HepG2 (cell line): ENCODE measurements around the gene ZNF3. TPM values are rescaled to one million over a fixed set of nuclear protein-coding genes. Genes with fewer than 3 reads are reported as not detected.
A peak's percentile ranks its signal among the peaks of the same experiment; 100 is the strongest.

Experiments
- CCDC6 ChIP-seq: sonication (generic); formaldehyde crosslinking; IDR thresholded peaks from 2 replicates; pipeline ENCODE4 v1.8.1; 2022; ENCODE audit warnings: mild to moderate bottlenecking, missing genetic modification reagents, moderate library complexity
- FLYWCH1 ChIP-seq: sonication (generic); formaldehyde crosslinking; IDR thresholded peaks from 2 replicates; pipeline ENCODE4 v1.8.1; 2023; ENCODE audit warnings: mild to moderate bottlenecking, missing genetic modification reagents
- FOXJ3 ChIP-seq: sonication (generic); formaldehyde crosslinking; IDR thresholded peaks from 2 replicates; pipeline ENCODE4 v1.4.0; 2020; ENCODE audit warnings: missing genetic modification reagents, mild to moderate bottlenecking, borderline replicate concordance
- KLF6 ChIP-seq: IDR thresholded peaks from 2 replicates; pipeline ENCODE4 v1.8.0; 2016; ENCODE audit warnings: missing biosample characterization, missing genetic modification reagents
- PPARG ChIP-seq: conservative IDR thresholded peaks from 2 replicates; pipeline ENCODE4 v1.6.1; 2016; ENCODE audit warnings: missing biosample characterization, missing genetic modification reagents
- PRDM15 ChIP-seq: sonication (generic); formaldehyde crosslinking; IDR thresholded peaks from 2 replicates; pipeline ENCODE4 v1.4.0; 2020; ENCODE audit warnings: missing genetic modification reagents
- THAP9 ChIP-seq: sonication (generic); formaldehyde crosslinking; IDR thresholded peaks from 2 replicates; pipeline ENCODE4; 2020; ENCODE audit warnings: missing genetic modification reagents, mild to moderate bottlenecking, borderline replicate concordance
- TRIM24 ChIP-seq: sonication (generic); formaldehyde crosslinking; IDR thresholded peaks from 2 replicates; pipeline ENCODE4 v1.8.0; 2022; ENCODE audit warnings: mild to moderate bottlenecking, missing genetic modification reagents
- YEATS4 ChIP-seq: sonication (generic); formaldehyde crosslinking; IDR thresholded peaks from 2 replicates; pipeline ENCODE4 v1.4.0; 2020; ENCODE audit warnings: missing genetic modification reagents, borderline replicate concordance
- ZBTB3 ChIP-seq: sonication (generic); formaldehyde crosslinking; IDR thresholded peaks from 2 replicates; pipeline ENCODE4 v1.4.0; 2020; ENCODE audit warnings: low read depth, mild to moderate bottlenecking, moderate library complexity, missing genetic modification reagents, borderline replicate concordance
- ZFP82 ChIP-seq: sonication (generic); formaldehyde crosslinking; IDR thresholded peaks from 2 replicates; pipeline ENCODE4 v1.5.1; 2020; ENCODE audit warnings: mild to moderate bottlenecking, missing genetic modification reagents, borderline replicate concordance
- ZNF296 ChIP-seq: sonication (generic); formaldehyde crosslinking; conservative IDR thresholded peaks from 2 replicates; pipeline ENCODE4 v1.5.0; 2020; ENCODE audit warnings: mild to moderate bottlenecking, missing genetic modification reagents
- ZNF513 ChIP-seq: sonication (generic); formaldehyde crosslinking; conservative IDR thresholded peaks from 2 replicates; pipeline ENCODE4 v1.5.0; 2020; ENCODE audit warnings: missing genetic modification reagents
- ZNF678 ChIP-seq: sonication (generic); formaldehyde crosslinking; IDR thresholded peaks from 2 replicates; pipeline ENCODE4 v1.4.0; 2020; ENCODE audit warnings: mild to moderate bottlenecking, missing genetic modification reagents
- ZNF75D ChIP-seq: sonication (generic); formaldehyde crosslinking; IDR thresholded peaks from 2 replicates; pipeline ENCODE4 v1.8.1; 2023; ENCODE audit warnings: missing genetic modification reagents, mild to moderate bottlenecking, borderline replicate concordance
- polyA plus RNA-seq, 8 experiments: library from polyadenylated mRNA; depleted of rRNA in 3 of 8; stranded (reverse) in 7 of 8; unstranded in 1 of 8; fragments of >200 nt; fragmentation: Illumina TruSeq in 4 of 8; extraction: Trizol in 4 of 8; gene quantifications; 2 replicates each; pipeline versions ENCODE4 v1.2.1 to v1.2.3, GENCODE V29; 2011 to 2016; ENCODE audit warnings: low read depth in 4 of 8, missing spikeins in 1 of 8, mixed read lengths in 1 of 8; ENCODE audit not compliant: insufficient read depth in 1 of 8
- total RNA-seq, 5 experiments: library from RNA; depleted of rRNA; stranded (reverse); fragments of >200 nt; fragmentation: Illumina TruSeq; extraction: Trizol; gene quantifications; 2 replicates each; pipeline ENCODE4 v1.2.3, GENCODE V29; 2016; ENCODE audit warnings: low read depth in 1 of 5
- TF ChIP-seq, protein P1 (sequence below): sonication (generic); formaldehyde crosslinking; IDR thresholded peaks from 2 replicates; pipeline ENCODE4 v1.5.0; 2020; ENCODE audit warnings: missing genetic modification reagents

ZNF3 gene
- total and polyA plus RNA-seq, 2 of the 13 experiments (the other 11 are each of a cell fraction or from before 2014, with no cell fraction given): 33.7 to 56.9 TPM

DNA sequence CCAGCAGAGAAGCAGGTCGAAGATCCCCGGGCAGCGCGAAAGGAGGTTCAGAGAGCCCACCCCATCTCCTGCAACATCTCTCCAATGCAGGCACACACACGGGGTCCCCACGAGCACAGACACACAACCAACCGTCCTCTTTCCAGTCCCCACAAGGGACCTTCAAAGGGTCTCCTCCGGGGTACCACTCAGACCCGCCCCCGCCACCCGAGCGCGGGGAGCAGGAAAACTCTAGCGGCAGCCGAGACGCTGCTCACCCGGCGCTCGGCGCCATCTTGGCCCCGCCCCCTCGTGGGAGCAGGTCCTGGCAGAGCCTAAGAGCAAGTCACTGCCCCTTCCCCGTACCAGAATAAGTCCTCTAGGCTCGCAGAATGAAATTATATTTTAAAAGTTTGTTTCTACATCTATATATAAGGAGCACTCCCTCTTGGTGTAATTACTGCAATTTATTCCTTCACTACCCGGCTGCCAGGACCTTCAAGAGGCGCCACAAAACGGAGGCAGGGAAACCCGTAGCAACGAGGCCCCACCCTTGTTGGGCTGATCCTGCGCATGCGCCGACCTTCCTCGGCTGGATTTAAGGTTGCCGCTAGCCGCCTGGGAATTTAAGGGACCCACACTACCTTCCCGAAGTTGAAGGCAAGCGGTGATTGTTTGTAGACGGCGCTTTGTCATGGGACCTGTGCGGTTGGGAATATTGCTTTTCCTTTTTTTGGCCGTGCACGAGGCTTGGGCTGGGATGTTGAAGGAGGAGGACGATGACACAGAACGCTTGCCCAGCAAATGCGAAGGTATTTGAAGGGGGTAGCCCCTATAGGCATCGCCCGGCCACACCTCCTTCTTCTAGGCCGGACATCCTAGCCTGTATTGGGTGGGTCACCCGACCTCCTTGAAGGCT lies 37.8 kb upstream of the ZNF3 start, which contains the start of the genes CNPY4 and TAF6 (continued):
- TF ChIP-seq FOXJ3 (CRISPR knock-in tag): no peak; the same call in 1 of the 2 replicates
- no peak for TF ChIP-seq TRIM24 (CRISPR knock-in tag)
- no peak for TF ChIP-seq PRDM15 (CRISPR knock-in tag)
- no peak for TF ChIP-seq ZNF296
- TF ChIP-seq ZNF513 (CRISPR knock-in tag): no peak
- TF ChIP-seq ZNF678 (CRISPR knock-in tag): no peak
- TF ChIP-seq, protein P1, sequence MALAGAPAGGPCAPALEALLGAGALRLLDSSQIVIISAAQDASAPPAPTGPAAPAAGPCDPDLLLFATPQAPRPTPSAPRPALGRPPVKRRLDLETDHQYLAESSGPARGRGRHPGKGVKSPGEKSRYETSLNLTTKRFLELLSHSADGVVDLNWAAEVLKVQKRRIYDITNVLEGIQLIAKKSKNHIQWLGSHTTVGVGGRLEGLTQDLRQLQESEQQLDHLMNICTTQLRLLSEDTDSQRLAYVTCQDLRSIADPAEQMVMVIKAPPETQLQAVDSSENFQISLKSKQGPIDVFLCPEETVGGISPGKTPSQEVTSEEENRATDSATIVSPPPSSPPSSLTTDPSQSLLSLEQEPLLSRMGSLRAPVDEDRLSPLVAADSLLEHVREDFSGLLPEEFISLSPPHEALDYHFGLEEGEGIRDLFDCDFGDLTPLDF (CRISPR knock-in tag): peak; percentile 89
- TF ChIP-seq ZNF75D (CRISPR knock-in tag): peak; percentile 85; the same call in 1 of the 2 replicates
- TF ChIP-seq YEATS4 (CRISPR knock-in tag): peak; percentile 83
- TF ChIP-seq PPARG (CRISPR knock-in tag): no peak
- no peak for TF ChIP-seq ZFP82
- TF ChIP-seq THAP9 (CRISPR knock-in tag): peak; percentile 53; the same call in 1 of the 2 replicates
- 0 out of 2 replicates have a peak, but pooled peaks have one; percentile 61 for TF ChIP-seq CCDC6 (CRISPR knock-in tag)
- TF ChIP-seq KLF6 (CRISPR knock-in tag): 0 out of 2 replicates have a peak, but pooled peaks have one; percentile 78
- TF ChIP-seq FLYWCH1: no peak
- no peak for TF ChIP-seq ZBTB3
